Neural cell (in vitro differentiated cells): ENCODE data around the gene TTYH1. TPM values are rescaled to one million over a fixed set of nuclear protein-coding genes. Genes with fewer than 3 reads are reported as not detected.

Experiments used
- H2AFZ ChIP-seq: fragments of 200-600, 300-800 bp; sonication (generic), shearing (Covaris generic); 2 replicates; pipeline ENCODE4 v1.6.0; 2014; ENCODE audit warnings: low read depth, mild to moderate bottlenecking, antibody characterized with exemption, low read length, moderate library complexity
- H3F3A ChIP-seq: fragments of 200-600 bp; shearing (Covaris generic); 2 replicates; pipeline ENCODE4 v1.6.1; 2016; ENCODE audit warnings: mild to moderate bottlenecking, moderate library complexity, mixed read lengths, antibody characterized with exemption, low read length; ENCODE audit not compliant: insufficient read depth, poor library complexity, severe bottlenecking
- H3K27ac ChIP-seq: fragments of 200-600, 300-800 bp; sonication (generic), shearing (Covaris generic); 2 replicates; pipeline ENCODE4 v1.5.1; 2014; ENCODE audit warnings: mild to moderate bottlenecking, low read length, moderate library complexity
- H3K27me3 ChIP-seq: fragments of 300-800, 200-600 bp; sonication (generic), shearing (Covaris generic); 2 replicates; pipeline ENCODE4 v1.6.0; 2014; ENCODE audit warnings: mild to moderate bottlenecking, low read depth, low read length, moderate library complexity; ENCODE audit not compliant: insufficient read depth
- H3K36me3 ChIP-seq: fragments of 300-800, 200-600 bp; sonication (generic), shearing (Covaris generic); 2 replicates; pipeline ENCODE4 v1.5.1; 2014; ENCODE audit warnings: mild to moderate bottlenecking, antibody characterized with exemption, low read length, moderate library complexity; ENCODE audit not compliant: insufficient read depth
- H3K4me2 ChIP-seq: fragments of 300-800, 200-600 bp; sonication (generic), shearing (Covaris generic); 2 replicates; pipeline ENCODE4 v1.6.0; 2014; ENCODE audit warnings: mild to moderate bottlenecking, low read length
- H3K4me3 ChIP-seq: fragments of 300-800, 200-600 bp; sonication (generic), shearing (Covaris generic); 2 replicates; pipeline ENCODE4 v1.5.1; 2014; ENCODE audit warnings: mild to moderate bottlenecking, low read length, moderate library complexity
- H3K79me2 ChIP-seq: fragments of 200-600 bp; shearing (Covaris generic); replicated peaks from 2 replicates; pipeline ENCODE4 v1.6.0; 2014; ENCODE audit warnings: mild to moderate bottlenecking, low read length, moderate library complexity; ENCODE audit not compliant: insufficient read depth
- H3K9ac ChIP-seq: fragments of 300-800, 200-600 bp; sonication (generic), shearing (Covaris generic); 2 replicates; pipeline ENCODE4 v1.6.1; 2016; ENCODE audit warnings: mild to moderate bottlenecking, low read length, mixed read lengths
- H3K9me2 ChIP-seq: fragments of 200-600 bp; shearing (Covaris generic); 2 replicates; pipeline ENCODE4 v1.6.1; 2016; ENCODE audit warnings: mild to moderate bottlenecking, low read length, mixed read lengths; ENCODE audit not compliant: insufficient read depth
- H3K9me3 ChIP-seq: fragments of 200-600, 300-800 bp; sonication (generic), shearing (Covaris generic); 2 replicates; pipeline ENCODE4 v1.6.1; 2016; ENCODE audit warnings: mild to moderate bottlenecking, mixed run types, low read length, moderate library complexity, mixed read lengths
- H4K20me1 ChIP-seq: fragments of 200-600 bp; shearing (Covaris generic); 2 replicates; pipeline ENCODE4 v1.6.1; 2016; ENCODE audit warnings: mild to moderate bottlenecking, mixed run types; ENCODE audit not compliant: insufficient read depth
- EP300 ChIP-seq: fragments of 450-650 bp; conservative IDR thresholded peaks from 2 replicates; pipeline ENCODE4 v1.6.1; 2014; ENCODE audit warnings: antibody characterized with exemption, mild to moderate bottlenecking, moderate library complexity; ENCODE audit not compliant: poor library complexity, severe bottlenecking
- EZH2 ChIP-seq: fragments of 200-600, 300-800 bp; shearing (Covaris generic), sonication (generic); IDR thresholded peaks from 2 replicates; pipeline ENCODE4 v1.6.1; 2014; ENCODE audit warnings: antibody characterized with exemption, low read length, borderline replicate concordance, mild to moderate bottlenecking; ENCODE audit not compliant: insufficient read depth, poor library complexity, severe bottlenecking
- MXI1 ChIP-seq: fragments of 450-650 bp; conservative IDR thresholded peaks from 2 replicates; pipeline ENCODE4 v1.6.1; 2014; ENCODE audit warnings: antibody characterized with exemption, mild to moderate bottlenecking; ENCODE audit not compliant: poor library complexity, severe bottlenecking
- POLR2AphosphoS5 ChIP-seq: IDR thresholded peaks from 2 replicates; pipeline ENCODE4 v1.6.1; 2012
- RAD21 ChIP-seq: fragments of 450-650 bp; conservative IDR thresholded peaks from 2 replicates; pipeline ENCODE4 v1.6.1; 2014; ENCODE audit warnings: antibody characterized with exemption, mild to moderate bottlenecking, moderate library complexity
- SMC3 ChIP-seq: fragments of 450-650 bp; conservative IDR thresholded peaks from 2 replicates; pipeline ENCODE4 v1.6.1; 2014; ENCODE audit warnings: antibody characterized with exemption, mild to moderate bottlenecking, moderate library complexity; ENCODE audit not compliant: poor library complexity
- TAF1 ChIP-seq: IDR thresholded peaks from 2 replicates; pipeline ENCODE4 v1.6.1; 2012; ENCODE audit warnings: low read depth
- polyA plus RNA-seq: library from polyadenylated mRNA; depleted of rRNA; stranded (reverse); fragments of >200 nt; gene quantifications from 2 replicates; pipeline ENCODE4 v1.2.3, GENCODE V29; 2014
- TF ChIP-seq, protein P1 (sequence below): IDR thresholded peaks from 2 replicates; pipeline ENCODE4 v1.6.1; 2012; ENCODE audit warnings: borderline replicate concordance
- TF ChIP-seq, protein P2 (sequence below): fragments of 450-650 bp; IDR thresholded peaks from 2 replicates; pipeline ENCODE4 v1.5.1; 2014; ENCODE audit warnings: antibody characterized with exemption, mild to moderate bottlenecking, moderate library complexity; ENCODE audit not compliant: poor library complexity, severe bottlenecking

The TTYH1 gene
- polyA plus RNA-seq, 1 donor from 2014 or later, result 36.1 TPM

DNA sequence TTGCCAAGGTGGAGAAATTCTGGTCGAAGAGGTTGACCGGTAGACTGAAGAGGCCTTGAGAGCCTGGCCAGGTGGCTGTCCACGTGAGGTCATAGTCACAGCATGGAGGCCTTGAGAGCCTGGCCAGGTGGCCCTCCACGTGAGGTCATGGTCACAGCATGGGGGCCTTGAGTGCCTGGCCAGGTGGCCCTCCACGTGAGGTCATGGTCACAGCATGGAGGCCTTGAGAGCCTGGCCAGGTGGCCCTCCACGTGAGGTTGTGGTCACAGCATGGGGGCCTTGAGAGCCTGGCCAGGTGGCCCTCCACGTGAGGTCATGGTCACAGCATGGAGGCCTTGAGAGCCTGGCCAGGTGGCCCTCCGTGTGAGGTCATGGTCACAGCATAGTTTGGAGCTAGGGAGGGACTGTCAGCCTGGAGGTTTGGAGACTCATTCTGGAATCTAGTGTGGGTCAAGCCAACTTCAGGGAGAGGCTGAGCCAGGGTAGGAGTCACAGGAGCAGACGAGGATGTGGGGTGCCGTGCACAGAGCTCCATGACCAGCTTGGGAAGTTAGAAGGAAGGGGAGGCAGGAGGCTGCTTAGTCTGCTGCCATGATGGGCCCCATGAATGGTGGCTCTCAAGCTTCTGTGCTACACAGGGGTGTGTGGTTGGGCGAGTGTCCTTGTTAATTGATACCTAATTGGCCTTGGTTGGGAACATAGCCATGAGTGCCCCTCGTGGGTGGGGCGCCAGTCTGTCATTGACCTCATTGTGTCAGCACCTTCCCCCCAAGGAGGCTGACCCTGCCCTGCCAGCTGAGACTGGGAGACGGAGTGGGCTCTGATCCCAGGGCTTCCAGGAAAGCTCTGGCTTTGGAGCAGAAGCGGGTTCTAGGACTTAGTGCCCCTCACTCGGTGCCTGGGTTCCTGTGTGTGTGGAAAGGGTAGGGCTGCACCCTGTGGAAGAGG is 44.3 kb downstream of the TTYH1 start:
- H3K27me3 ChIP-seq, result peaks cover 8% of the 10 kb centered on the region
- H3K79me2 ChIP-seq, result no peaks in the 10 kb centered on the region
- no peaks in the 10 kb centered on the region for H3K9me3 ChIP-seq
- no peak overlapping the region for H3K9ac ChIP-seq
- H3K9me2 ChIP-seq, result no peaks in the 10 kb centered on the region
- H4K20me1 ChIP-seq, result no peaks in the 10 kb centered on the region
- no peak overlapping the region for H3K4me2 ChIP-seq
- no peak overlapping the region for H3K4me3 ChIP-seq
- H3K36me3 ChIP-seq, result no peaks in the 10 kb centered on the region
- TF ChIP-seq EZH2 (no peak), EP300 (no peak), RAD21 (no peak), MXI1 (no peak), SMC3 (no peak), POLR2AphosphoS5 (no peak), TAF1 (no peak)
- TF ChIP-seq, protein P1, sequence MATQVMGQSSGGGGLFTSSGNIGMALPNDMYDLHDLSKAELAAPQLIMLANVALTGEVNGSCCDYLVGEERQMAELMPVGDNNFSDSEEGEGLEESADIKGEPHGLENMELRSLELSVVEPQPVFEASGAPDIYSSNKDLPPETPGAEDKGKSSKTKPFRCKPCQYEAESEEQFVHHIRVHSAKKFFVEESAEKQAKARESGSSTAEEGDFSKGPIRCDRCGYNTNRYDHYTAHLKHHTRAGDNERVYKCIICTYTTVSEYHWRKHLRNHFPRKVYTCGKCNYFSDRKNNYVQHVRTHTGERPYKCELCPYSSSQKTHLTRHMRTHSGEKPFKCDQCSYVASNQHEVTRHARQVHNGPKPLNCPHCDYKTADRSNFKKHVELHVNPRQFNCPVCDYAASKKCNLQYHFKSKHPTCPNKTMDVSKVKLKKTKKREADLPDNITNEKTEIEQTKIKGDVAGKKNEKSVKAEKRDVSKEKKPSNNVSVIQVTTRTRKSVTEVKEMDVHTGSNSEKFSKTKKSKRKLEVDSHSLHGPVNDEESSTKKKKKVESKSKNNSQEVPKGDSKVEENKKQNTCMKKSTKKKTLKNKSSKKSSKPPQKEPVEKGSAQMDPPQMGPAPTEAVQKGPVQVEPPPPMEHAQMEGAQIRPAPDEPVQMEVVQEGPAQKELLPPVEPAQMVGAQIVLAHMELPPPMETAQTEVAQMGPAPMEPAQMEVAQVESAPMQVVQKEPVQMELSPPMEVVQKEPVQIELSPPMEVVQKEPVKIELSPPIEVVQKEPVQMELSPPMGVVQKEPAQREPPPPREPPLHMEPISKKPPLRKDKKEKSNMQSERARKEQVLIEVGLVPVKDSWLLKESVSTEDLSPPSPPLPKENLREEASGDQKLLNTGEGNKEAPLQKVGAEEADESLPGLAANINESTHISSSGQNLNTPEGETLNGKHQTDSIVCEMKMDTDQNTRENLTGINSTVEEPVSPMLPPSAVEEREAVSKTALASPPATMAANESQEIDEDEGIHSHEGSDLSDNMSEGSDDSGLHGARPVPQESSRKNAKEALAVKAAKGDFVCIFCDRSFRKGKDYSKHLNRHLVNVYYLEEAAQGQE, result no peak
- TF ChIP-seq, protein P2, sequence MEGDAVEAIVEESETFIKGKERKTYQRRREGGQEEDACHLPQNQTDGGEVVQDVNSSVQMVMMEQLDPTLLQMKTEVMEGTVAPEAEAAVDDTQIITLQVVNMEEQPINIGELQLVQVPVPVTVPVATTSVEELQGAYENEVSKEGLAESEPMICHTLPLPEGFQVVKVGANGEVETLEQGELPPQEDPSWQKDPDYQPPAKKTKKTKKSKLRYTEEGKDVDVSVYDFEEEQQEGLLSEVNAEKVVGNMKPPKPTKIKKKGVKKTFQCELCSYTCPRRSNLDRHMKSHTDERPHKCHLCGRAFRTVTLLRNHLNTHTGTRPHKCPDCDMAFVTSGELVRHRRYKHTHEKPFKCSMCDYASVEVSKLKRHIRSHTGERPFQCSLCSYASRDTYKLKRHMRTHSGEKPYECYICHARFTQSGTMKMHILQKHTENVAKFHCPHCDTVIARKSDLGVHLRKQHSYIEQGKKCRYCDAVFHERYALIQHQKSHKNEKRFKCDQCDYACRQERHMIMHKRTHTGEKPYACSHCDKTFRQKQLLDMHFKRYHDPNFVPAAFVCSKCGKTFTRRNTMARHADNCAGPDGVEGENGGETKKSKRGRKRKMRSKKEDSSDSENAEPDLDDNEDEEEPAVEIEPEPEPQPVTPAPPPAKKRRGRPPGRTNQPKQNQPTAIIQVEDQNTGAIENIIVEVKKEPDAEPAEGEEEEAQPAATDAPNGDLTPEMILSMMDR, result no peak
- no peak overlapping the region for H2AFZ ChIP-seq
- H3K27ac ChIP-seq, result no peak overlapping the region
- H3F3A ChIP-seq, result no peaks in the 10 kb centered on the region

DNA sequence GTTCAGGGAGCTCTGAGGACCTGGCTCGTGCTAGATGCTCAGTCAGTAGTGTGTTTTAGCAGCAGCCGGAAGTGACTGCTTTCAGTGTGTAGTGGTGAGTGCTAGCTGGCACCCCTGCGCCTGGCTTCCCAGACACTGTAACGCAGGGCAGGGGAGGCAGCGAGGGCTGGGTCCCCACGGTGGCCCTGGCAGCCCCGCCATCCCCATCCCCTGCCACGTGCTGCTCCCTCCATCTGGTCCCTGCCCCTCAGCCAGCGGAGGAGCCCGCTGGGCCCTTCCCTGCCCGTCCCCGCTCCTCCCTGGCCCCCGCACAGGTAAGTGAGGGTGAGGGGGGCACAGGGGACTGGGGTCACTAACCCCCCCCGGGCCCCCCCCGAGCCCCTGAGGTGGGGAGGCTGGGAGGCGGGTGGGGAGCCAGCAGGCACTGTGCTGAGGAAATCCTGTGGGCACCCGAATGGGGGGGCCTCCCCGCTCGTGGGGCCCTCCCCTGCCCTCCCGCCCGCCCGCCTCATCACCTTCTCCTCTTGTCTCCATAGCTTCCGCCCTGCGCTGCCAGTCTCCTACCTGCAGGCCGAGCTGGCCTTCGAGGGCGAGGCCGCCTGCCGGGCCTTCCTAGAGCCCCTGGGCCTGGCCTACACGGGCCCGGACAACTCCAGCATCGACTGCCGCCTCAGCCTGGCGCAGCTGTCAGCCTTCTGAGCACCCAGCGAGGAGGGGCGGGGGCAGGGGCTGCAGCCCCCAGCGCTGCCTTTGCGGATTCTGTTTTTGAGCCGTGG is 45.2 kb downstream of the TTYH1 start:
- no peaks in the 10 kb centered on the region for H3K9me3 ChIP-seq
- no peak overlapping the region for H3K4me2 ChIP-seq
- H3F3A ChIP-seq, result no peaks in the 10 kb centered on the region
- H3K27me3 ChIP-seq, result peaks cover 11% of the 10 kb centered on the region
- no peaks in the 10 kb centered on the region for H3K79me2 ChIP-seq
- no peak overlapping the region for H3K9ac ChIP-seq
- no peaks in the 10 kb centered on the region for H3K36me3 ChIP-seq
- no peaks in the 10 kb centered on the region for H4K20me1 ChIP-seq
- H2AFZ ChIP-seq, result no peak overlapping the region
- no peak overlapping the region for H3K4me3 ChIP-seq
- no peak overlapping the region for H3K27ac ChIP-seq
- no peak for TF ChIP-seq MXI1
- TF ChIP-seq TAF1, result no peak
- TF ChIP-seq POLR2AphosphoS5, result no peak
- no peak for TF ChIP-seq SMC3
- TF ChIP-seq RAD21, result no peak
- no peak for TF ChIP-seq EP300
- H3K9me2 ChIP-seq, result no peaks in the 10 kb centered on the region
